Right ventricle myocardium superior (tissue), 1 donor: Measurements from ENCODE around the gene RDM1. TPM values are rescaled to one million over a fixed set of nuclear protein-coding genes. Genes with fewer than 3 reads are reported as not detected.

Experiments
- ATAC-seq: fragments of 200-7000 bp; cut with Tn5 transposase; one replicate; pipeline ENCODE4 v1.9.1; 2020; ENCODE audit warnings: mild to moderate bottlenecking; ENCODE audit not compliant: poor library complexity
- DNase-seq: peaks from one replicate; pipeline ENCODE4 v3.0.0-alpha.2; 2020
- intact Hi-C: fragments of 100-400 bp; cut with DNase I; formaldehyde crosslinking; loops from one replicate; pipeline ENCODE4 v1.11.2; 2022
- long read RNA-seq: library from polyadenylated mRNA; unstranded; transcript quantifications from one replicate; pipeline ENCODE4 v2.0.0, GENCODE V29; 2021
- total RNA-seq: library from RNA; stranded (reverse); fragmentation: NEBNext Ultra II Directional; extraction: Animal tissue kit (Norgen Biotek cat#: 25700); gene quantifications from one replicate; pipeline ENCODE4 v1.2.1, GENCODE V29; 2021
- donor health status: DM: no; HTN: yes; CAD: no; lungs with severe emphysema.

Gene RDM1, protein sequence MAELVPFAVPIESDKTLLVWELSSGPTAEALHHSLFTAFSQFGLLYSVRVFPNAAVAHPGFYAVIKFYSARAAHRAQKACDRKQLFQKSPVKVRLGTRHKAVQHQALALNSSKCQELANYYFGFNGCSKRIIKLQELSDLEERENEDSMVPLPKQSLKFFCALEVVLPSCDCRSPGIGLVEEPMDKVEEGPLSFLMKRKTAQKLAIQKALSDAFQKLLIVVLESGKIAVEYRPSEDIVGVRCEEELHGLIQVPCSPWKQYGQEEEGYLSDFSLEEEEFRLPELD
- not detected for total RNA-seq
- long read RNA-seq = 0 reads

- peak; percentile 86 for ATAC-seq
- intact Hi-C loops = no loop called here
Measured at GRCh38 chr17:35930211-35931065, at the start of gene RDM1. Gene RDM1 (minus strand): TSS chr17:35930773. CDS start chr17:35930727, 46 bp downstream.

GRCh38 chr17:35978346-35978745, 47.8 kb upstream of the RDM1 start:
- ATAC-seq (no peak), DNase-seq (no peak)
- intact Hi-C loops = loop anchor here (5.0 kb wide), 1 partner anchor 169 kb away; no protein-coding TSS in a partner anchor

More at GRCh38 chr17:35930211-35931065, at the start of gene RDM1:
- DNase-seq = peak; percentile 74

GRCh38 chr17:35977509-35977908, 46.9 kb upstream of the RDM1 start:
- intact Hi-C loops = loop anchor here (5.0 kb wide), 1 partner anchor 170 kb away; no protein-coding TSS in a partner anchor
- DNase-seq (no peak), ATAC-seq (no peak)

DNA sequence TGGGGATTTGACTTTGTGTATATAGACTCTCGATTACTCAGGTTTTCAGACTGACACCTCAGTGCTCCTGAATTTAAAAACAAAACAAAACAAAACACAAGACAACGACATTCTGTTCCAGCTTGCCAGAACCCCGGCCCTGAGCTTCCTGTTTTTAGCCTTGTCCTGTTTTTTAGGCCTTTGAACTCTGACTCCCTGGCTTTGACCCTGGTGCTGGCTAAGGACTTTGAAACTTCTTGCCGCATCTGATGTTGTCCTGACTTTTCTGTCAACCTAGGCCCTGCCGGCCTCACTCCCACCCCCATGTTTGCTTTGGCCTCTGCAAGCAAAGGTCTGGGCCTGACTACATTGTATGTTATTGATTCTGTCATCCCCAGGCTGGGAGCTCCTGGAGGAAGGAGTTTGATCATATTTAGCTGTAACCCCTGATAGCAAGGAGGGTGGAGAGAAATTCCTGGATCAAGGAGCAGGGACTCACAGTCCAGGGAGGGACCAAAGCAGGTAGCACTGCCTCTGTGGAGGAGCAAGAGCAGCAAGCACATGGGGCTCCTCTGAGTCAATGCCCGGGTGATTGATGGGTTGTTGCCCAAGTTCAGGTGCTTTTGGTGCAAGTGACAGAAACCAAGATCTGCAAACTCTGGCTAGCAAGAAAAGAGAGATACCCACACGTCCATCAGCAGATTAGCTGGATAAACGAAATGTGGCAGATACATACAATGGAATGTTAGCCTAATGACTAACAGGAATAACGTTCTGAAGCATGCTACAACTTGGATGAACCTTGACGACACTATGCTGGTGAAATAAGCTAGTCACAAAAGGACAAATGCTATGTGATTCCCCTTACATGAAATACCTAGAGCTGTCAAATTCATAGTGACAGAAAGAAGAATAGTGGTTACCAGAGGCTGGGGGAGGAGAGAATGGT, 43.0 kb upstream of the RDM1 start:
- no peak for DNase-seq
- intact Hi-C loops = loop anchor here (5.0 kb wide), 2 partner anchors 99 to 509 kb away; no protein-coding TSS in a partner anchor

DNA sequence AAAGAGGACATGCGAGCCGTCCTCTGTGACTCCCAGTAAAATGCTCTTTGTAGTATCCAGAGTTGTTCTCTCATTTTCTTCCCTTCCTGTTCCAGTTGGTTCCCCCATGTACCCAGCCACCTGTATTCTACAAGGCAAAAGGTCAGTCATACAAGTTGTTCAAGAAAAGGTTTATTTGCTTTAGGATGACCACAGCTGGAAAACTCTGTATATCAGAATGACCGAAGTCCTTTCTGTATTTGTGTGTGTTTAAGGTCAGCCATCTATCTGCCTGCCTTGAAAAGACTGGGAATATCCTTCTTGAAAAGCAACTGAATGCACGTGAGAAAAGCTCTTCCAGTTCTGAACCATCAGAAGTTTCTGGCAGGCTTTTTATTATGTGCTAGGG, 42.4 kb upstream of the RDM1 start:
- intact Hi-C loops = loop anchor here (5.0 kb wide), 2 partner anchors 99 to 509 kb away; no protein-coding TSS in a partner anchor
- ATAC-seq = no peak
- no peak for DNase-seq

More for the DNA sequence above, 43.0 kb upstream of the RDM1 start:
- ATAC-seq = no peak

GRCh38 chr17:35972535-35972934, 42.0 kb upstream of the RDM1 start:
- intact Hi-C loops = loop anchor here (5.0 kb wide), 2 partner anchors 100 to 510 kb away; no protein-coding TSS in a partner anchor
- ATAC-seq (no peak), DNase-seq (no peak)

GRCh38 chr17:35972066-35972465, 41.5 kb upstream of the RDM1 start:
- intact Hi-C loops = loop anchor here (5.0 kb wide), 2 partner anchors 100 to 510 kb away; no protein-coding TSS in a partner anchor
- ATAC-seq = no peak
- DNase-seq = no peak

DNA sequence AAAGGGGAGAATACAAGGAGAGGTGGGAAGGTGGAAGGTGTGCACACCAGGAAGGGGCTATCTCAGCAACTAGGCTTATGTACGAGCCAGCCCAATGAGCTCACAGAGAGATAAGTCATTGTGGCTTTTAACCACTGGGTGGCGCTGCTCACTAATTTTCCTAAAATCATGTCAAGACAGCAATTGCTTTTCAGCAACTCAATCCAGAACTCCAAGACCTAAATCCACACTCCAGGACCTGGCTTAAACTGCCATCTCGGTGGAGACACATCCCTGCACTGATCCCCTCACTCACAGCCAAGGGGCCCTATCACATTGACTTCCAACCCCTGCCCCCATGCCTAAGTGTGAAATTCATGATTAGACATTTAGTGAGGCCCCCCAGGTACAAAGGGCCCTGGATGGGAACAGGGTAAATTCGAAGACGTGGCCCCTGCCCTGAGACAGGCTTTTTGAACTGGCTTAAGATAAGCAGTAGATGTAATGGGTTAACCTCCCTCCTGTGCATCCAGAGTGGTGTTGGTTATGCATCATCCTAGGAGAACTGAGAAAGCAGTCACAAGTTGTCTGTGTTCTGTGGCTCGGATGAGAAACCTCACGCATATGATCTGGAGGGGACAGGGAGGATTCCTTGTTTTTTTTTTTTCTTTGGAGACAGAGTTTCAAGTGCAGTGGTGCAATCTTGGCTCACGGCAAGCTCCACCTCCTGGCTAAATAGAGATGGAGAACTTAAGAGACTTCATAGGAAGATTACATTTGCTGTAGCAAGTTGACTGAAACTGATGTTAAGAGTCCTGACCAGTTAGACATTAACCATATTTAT, 39.2 kb upstream of the RDM1 start:
- ATAC-seq = peak; percentile 85
- peak; percentile 69 for DNase-seq
- intact Hi-C loops = loop anchor here (5.0 kb wide), 2 partner anchors 103 to 513 kb away; no protein-coding TSS in a partner anchor

- no peak for DNase-seq
- intact Hi-C loops = no loop called here
- ATAC-seq = no peak
Measured at GRCh38 chr17:35968520-35969054, 38.0 kb upstream of the RDM1 start.

- DNase-seq = no peak
- intact Hi-C loops = no loop called here
- ATAC-seq = no peak
Measured at GRCh38 chr17:35965272-35965671, 34.7 kb upstream of the RDM1 start.

DNA sequence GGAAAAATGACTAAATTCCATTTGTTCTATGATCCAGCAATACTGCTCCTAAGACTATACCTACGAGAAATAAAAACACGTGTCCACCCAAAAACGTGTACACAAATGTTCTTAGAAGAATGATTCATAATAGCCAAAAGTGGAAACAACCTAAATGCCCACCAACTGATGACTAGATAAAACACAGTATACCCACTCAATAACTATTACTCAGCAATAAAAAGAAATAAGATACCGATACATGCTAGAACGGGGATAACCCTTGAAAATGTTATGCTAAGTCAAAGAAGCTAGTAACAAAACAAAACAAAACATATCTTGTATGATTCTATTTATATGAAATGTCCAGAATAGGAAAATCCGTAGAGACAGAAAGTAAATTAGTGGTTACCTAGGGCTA, 33.1 kb upstream of the RDM1 start:
- ATAC-seq = no peak
- no peak for DNase-seq
- intact Hi-C loops = no loop called here

DNA sequence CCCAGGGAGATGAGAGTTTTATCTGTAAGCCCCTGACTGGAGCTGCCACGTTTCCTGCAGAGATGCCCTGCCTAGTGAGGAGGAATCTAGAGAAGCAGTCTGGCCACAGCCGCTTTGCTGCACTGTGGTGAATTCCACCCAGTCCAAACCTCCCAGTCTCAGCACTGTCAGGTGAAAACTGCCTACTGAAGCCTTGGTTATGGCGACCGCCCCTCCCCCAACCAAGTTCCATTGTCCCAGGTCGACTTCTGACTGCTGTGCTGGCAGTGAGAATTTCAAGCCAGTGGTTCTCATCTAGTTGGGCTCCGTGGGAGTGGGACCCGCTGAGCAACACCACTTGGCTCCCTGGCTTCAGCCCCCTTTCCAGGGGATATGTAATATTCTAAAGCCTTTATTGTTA, 23.1 kb upstream of the RDM1 start:
- intact Hi-C loops = no loop called here
- DNase-seq (no peak), ATAC-seq (no peak)

GRCh38 chr17:35949401-35949800, 18.8 kb upstream of the RDM1 start:
- intact Hi-C loops = no loop called here
- no peak for DNase-seq
- ATAC-seq = no peak

- intact Hi-C loops = no loop called here
- ATAC-seq = no peak
- no peak for DNase-seq
Measured at GRCh38 chr17:35948092-35948491, 17.5 kb upstream of the RDM1 start.

GRCh38 chr17:35947156-35947585, 16.6 kb upstream of the RDM1 start:
- no peak for DNase-seq
- intact Hi-C loops = no loop called here
- ATAC-seq = peak; percentile 56

GRCh38 chr17:35944151-35944550, 13.6 kb upstream of the RDM1 start:
- intact Hi-C loops = no loop called here
- ATAC-seq (no peak), DNase-seq (no peak)

GRCh38 chr17:35943537-35943936, 13.0 kb upstream of the RDM1 start, which contains the start of gene LYZL6:
Gene LYZL6 (minus strand): TSS chr17:35943713. CDS start chr17:35939356, 4,357 bp downstream.
- ATAC-seq = no peak
- intact Hi-C loops = no loop called here
- DNase-seq = no peak
